Stimulated activated effector memory CD8-positive, alpha-beta T cell treated with anti-CD3 and anti-CD28 coated beads, Interleukin-12 subunit alpha, Interleukin-12 subunit beta, amount 100 ng/mL, for 72 hours (primary cell): ENCODE measurements around the gene CCNG1.

ENCODE experiments used
- ATAC-seq: fragments of 150-1000 bp; cut with Tn5 transposase; 2 replicates; pipeline ENCODE4 v1.10.0; 2021
- DNase-seq, 2 donors: peaks; one replicate each; pipeline ENCODE4 v3.0.0; 2021 to 2022; ENCODE audit warnings: low spot score in 2 of 2
- H3K27ac Mint-ChIP-seq: one replicate; pipeline ENCODE4 v1.8.0; 2022; ENCODE audit warnings: mild to moderate bottlenecking, mixed read lengths
- H3K36me3 Mint-ChIP-seq: one replicate; pipeline ENCODE4 v1.8.0; 2022; ENCODE audit warnings: mild to moderate bottlenecking, mixed read lengths
- H3K4me1 Mint-ChIP-seq: one replicate; pipeline ENCODE4 v1.8.0; 2022; ENCODE audit warnings: mixed read lengths
- H3K4me3 Mint-ChIP-seq: one replicate; pipeline ENCODE4 v1.8.0; 2022; ENCODE audit warnings: mild to moderate bottlenecking, mixed read lengths
- H3K9me3 Mint-ChIP-seq: one replicate; pipeline ENCODE4 v1.8.0; 2022; ENCODE audit warnings: mixed read lengths

The CCNG1 gene

GRCh38 chr5:163458778-163459385 lies 21.5 kb downstream of the CCNG1 start:
- Mint-ChIP-seq H3K27ac (peak overlapping the region; percentile 99), H3K36me3 (peaks cover 82% of the 10 kb centered on the region)

GRCh38 chr5:163459462-163459818 lies 22.0 kb downstream of the CCNG1 start:
- DNase-seq = no peak
- Mint-ChIP-seq H3K27ac (peak overlapping the region; percentile 99), H3K9me3 (no peaks in the 10 kb centered on the region), H3K4me1 (peaks cover 24% of the 10 kb centered on the region), H3K4me3 (peak overlapping the region; percentile 96), H3K36me3 (peaks cover 82% of the 10 kb centered on the region)
- no peak for ATAC-seq

More at GRCh38 chr5:163458778-163459385, 21.5 kb downstream of the CCNG1 start:
- DNase-seq (no peak), ATAC-seq (no peak)
- H3K4me3 Mint-ChIP-seq = peak overlapping the region; percentile 96
- H3K4me1 Mint-ChIP-seq = peaks cover 24% of the 10 kb centered on the region
- no peaks in the 10 kb centered on the region for H3K9me3 Mint-ChIP-seq

- ATAC-seq (peak; percentile 89), DNase-seq (peak; percentile 95 to 98)
- H3K27ac Mint-ChIP-seq = peak within 1 kb of the TSS; percentile 99
- no peaks in the 10 kb centered on the region for H3K9me3 Mint-ChIP-seq
- H3K4me1 Mint-ChIP-seq = peaks cover 20% of the 10 kb centered on the region
- H3K36me3 Mint-ChIP-seq = peaks cover 82% of the 10 kb centered on the region
- H3K4me3 Mint-ChIP-seq = peak within 1 kb of the TSS; percentile 96
These were observed 22.6 kb downstream of the CCNG1 start, which contains the start of gene NUDCD2 for GRCh38 chr5:163459819-163460561. Gene NUDCD2 (minus strand): TSS chr5:163460102. CDS start chr5:163460050, 52 bp downstream.

GRCh38 chr5:163460562-163461171 lies 23.3 kb downstream of the CCNG1 start, which contains the start of gene HMMR:
Gene HMMR (plus strand): TSS chr5:163460632. CDS start chr5:163460693, 61 bp downstream.
- DNase-seq (no peak), ATAC-seq (no peak)
- Mint-ChIP-seq H3K4me3 (peak within 1 kb of the TSS; percentile 96), H3K36me3 (peaks cover 78% of the 10 kb centered on the region), H3K27ac (peak within 1 kb of the TSS; percentile 99), H3K4me1 (peaks cover 15% of the 10 kb centered on the region), H3K9me3 (no peaks in the 10 kb centered on the region)

- Mint-ChIP-seq H3K4me3 (no peak overlapping the region), H3K36me3 (peaks cover 54% of the 10 kb centered on the region), H3K27ac (no peak overlapping the region), H3K4me1 (no peaks in the 10 kb centered on the region), H3K9me3 (no peaks in the 10 kb centered on the region)
- ATAC-seq = no peak
- DNase-seq = no peak
These were observed 25.7 kb downstream of the CCNG1 start for GRCh38 chr5:163463063-163463435.

GRCh38 chr5:163467682-163468081 lies 30.3 kb downstream of the CCNG1 start:
- Mint-ChIP-seq H3K9me3 (no peaks in the 10 kb centered on the region), H3K36me3 (peaks cover 46% of the 10 kb centered on the region), H3K4me1 (no peaks in the 10 kb centered on the region), H3K27ac (peak overlapping the region; percentile 26), H3K4me3 (no peak overlapping the region)
- ATAC-seq (no peak), DNase-seq (no peak)

- DNase-seq = no peak
- no peaks in the 10 kb centered on the region for H3K9me3 Mint-ChIP-seq
- H3K4me3 Mint-ChIP-seq = no peak overlapping the region
- ATAC-seq = no peak
- H3K27ac Mint-ChIP-seq = no peak overlapping the region
- peaks cover 83% of the 10 kb centered on the region for H3K36me3 Mint-ChIP-seq
- H3K4me1 Mint-ChIP-seq = no peaks in the 10 kb centered on the region
These were observed 36.3 kb downstream of the CCNG1 start for GRCh38 chr5:163473635-163474243.

- Mint-ChIP-seq H3K27ac (no peak overlapping the region), H3K4me3 (no peak overlapping the region), H3K9me3 (no peaks in the 10 kb centered on the region), H3K4me1 (no peaks in the 10 kb centered on the region), H3K36me3 (peaks cover 82% of the 10 kb centered on the region)
- ATAC-seq = no peak
- DNase-seq = no peak
These were observed 38.0 kb downstream of the CCNG1 start for GRCh38 chr5:163475411-163475810.

- ATAC-seq = no peak
- H3K4me1 Mint-ChIP-seq = no peaks in the 10 kb centered on the region
- peaks cover 76% of the 10 kb centered on the region for H3K36me3 Mint-ChIP-seq
- no peak overlapping the region for H3K27ac Mint-ChIP-seq
- no peak overlapping the region for H3K4me3 Mint-ChIP-seq
- no peak for DNase-seq
- H3K9me3 Mint-ChIP-seq = no peaks in the 10 kb centered on the region
These were observed 41.0 kb downstream of the CCNG1 start for GRCh38 chr5:163478126-163478981.

GRCh38 chr5:163478982-163479271 lies 41.5 kb downstream of the CCNG1 start:
- no peak overlapping the region for H3K4me3 Mint-ChIP-seq
- peaks cover 78% of the 10 kb centered on the region for H3K36me3 Mint-ChIP-seq
- no peaks in the 10 kb centered on the region for H3K9me3 Mint-ChIP-seq
- DNase-seq (no peak), ATAC-seq (no peak)
- H3K27ac Mint-ChIP-seq = no peak overlapping the region
- no peaks in the 10 kb centered on the region for H3K4me1 Mint-ChIP-seq

GRCh38 chr5:163489055-163489744 lies 51.8 kb downstream of the CCNG1 start:
- Mint-ChIP-seq H3K27ac (no peak overlapping the region), H3K9me3 (no peaks in the 10 kb centered on the region), H3K36me3 (peaks cover 16% of the 10 kb centered on the region), H3K4me3 (no peak overlapping the region), H3K4me1 (no peaks in the 10 kb centered on the region)
- ATAC-seq (no peak), DNase-seq (no peak)

GRCh38 chr5:163489745-163490075 lies 52.3 kb downstream of the CCNG1 start:
- no peaks in the 10 kb centered on the region for H3K9me3 Mint-ChIP-seq
- ATAC-seq (no peak), DNase-seq (no peak)
- no peak overlapping the region for H3K27ac Mint-ChIP-seq
- no peaks in the 10 kb centered on the region for H3K4me1 Mint-ChIP-seq
- peaks cover 16% of the 10 kb centered on the region for H3K36me3 Mint-ChIP-seq
- H3K4me3 Mint-ChIP-seq = no peak overlapping the region
